ACC112 (cell line): ENCODE measurements around the gene PCDHA4.
"Not testable (repeated sequence)": the region's sequence is repeated elsewhere in the genome, so short reads cannot be mapped to it uniquely, and the experiment has no call there.

ENCODE experiments used
- H2AFZ ChIP-seq: fragments of 200-600 bp; sonication (generic); one replicate; pipeline ENCODE4 v1.6.0; 2017; ENCODE audit warnings: antibody characterized with exemption, low read length; ENCODE audit not compliant: unreplicated experiment
- H3K27ac ChIP-seq: fragments of 200-600 bp; sonication (generic); 2 replicates; pipeline ENCODE4 v1.5.1; 2014; ENCODE audit warnings: low read depth, mild to moderate bottlenecking, antibody characterized with exemption, low read length, moderate library complexity
- H3K27me3 ChIP-seq: fragments of 200-600 bp; sonication (generic); 2 replicates; pipeline ENCODE4 v1.6.1; 2014; ENCODE audit warnings: mild to moderate bottlenecking, antibody characterized with exemption, low read length, moderate library complexity, mixed read lengths; ENCODE audit not compliant: insufficient read depth
- H3K36me3 ChIP-seq: fragments of 200-600 bp; sonication (generic); 2 replicates; pipeline ENCODE4 v1.6.1; 2016; ENCODE audit warnings: mild to moderate bottlenecking, antibody characterized with exemption, low read length, moderate library complexity, mixed read lengths; ENCODE audit not compliant: insufficient read depth
- H3K4me1 ChIP-seq: fragments of 200-600 bp; sonication (generic); one replicate; pipeline ENCODE4 v1.6.1; 2016; ENCODE audit warnings: low read length, mixed read lengths; ENCODE audit not compliant: insufficient read depth, unreplicated experiment, control insufficient read depth
- H3K4me3 ChIP-seq: fragments of 200-600 bp; sonication (generic); 2 replicates; pipeline ENCODE4 v1.5.1; 2014; ENCODE audit warnings: mild to moderate bottlenecking, low read depth, low read length
- H3K79me2 ChIP-seq: fragments of 200-600 bp; sonication (generic); one replicate; pipeline ENCODE4 v1.6.0; 2016; ENCODE audit warnings: low read length; ENCODE audit not compliant: control insufficient read depth, unreplicated experiment, insufficient read depth

Gene PCDHA4

DNA sequence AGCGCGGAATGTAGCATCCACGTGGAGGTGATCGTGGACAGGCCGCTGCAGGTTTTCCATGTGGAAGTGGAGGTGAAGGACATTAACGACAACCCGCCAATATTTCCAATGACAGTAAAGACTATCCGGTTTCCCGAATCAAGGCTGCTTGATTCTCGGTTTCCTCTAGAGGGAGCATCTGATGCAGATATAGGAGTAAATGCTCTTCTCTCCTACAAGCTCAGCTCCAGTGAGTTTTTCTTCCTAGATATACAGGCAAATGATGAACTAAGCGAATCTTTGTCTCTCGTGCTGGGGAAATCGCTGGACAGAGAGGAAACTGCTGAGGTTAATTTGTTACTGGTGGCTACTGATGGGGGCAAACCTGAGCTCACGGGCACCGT is 11.6 kb upstream of the PCDHA4 start:
- Histone ChIP-seq H3K27ac (no peak overlapping the region), H3K4me3 (no peak overlapping the region), H3K4me1 (no peaks in the 10 kb centered on the region), H3K79me2 (no peaks in the 10 kb centered on the region), H3K36me3 (no peaks in the 10 kb centered on the region), H3K27me3 (peaks cover 10% of the 10 kb centered on the region; the same call in 1 of the 2 replicates), H2AFZ (no peak overlapping the region)

DNA sequence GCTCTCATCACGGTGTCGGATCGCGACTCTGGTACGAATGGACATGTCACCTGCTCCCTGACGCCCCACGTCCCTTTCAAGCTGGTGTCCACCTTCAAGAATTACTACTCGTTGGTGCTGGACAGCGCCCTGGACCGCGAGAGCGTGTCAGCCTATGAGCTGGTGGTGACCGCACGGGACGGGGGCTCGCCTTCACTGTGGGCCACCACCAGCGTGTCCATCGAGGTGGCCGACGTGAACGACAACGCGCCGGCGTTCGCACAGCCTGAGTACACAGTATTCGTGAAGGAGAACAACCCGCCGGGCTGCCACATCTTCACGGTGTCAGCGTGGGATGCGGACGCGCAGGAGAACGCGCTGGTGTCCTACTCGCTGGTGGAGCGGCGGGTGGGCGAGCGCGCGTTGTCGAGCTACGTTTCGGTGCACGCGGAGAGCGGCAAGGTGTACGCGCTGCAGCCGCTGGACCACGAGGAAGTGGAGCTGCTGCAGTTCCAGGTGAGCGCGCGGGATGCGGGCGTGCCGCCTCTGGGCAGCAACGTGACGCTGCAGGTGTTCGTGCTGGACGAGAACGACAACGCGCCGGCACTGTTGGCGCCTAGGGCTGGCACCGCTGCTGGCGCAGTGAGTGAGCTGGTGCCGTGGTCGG is 10.7 kb upstream of the PCDHA4 start:
- not testable (repeated sequence) for H3K79me2 ChIP-seq

GRCh38 chr5:140796718-140797095 is 10.2 kb upstream of the PCDHA4 start:
- no peaks in the 10 kb centered on the region for H3K36me3 ChIP-seq

More for the DNA sequence above, 10.7 kb upstream of the PCDHA4 start:
- H3K27ac ChIP-seq, H3K4me1 ChIP-seq, H3K27me3 ChIP-seq, H3K36me3 ChIP-seq, H2AFZ ChIP-seq, H3K4me3 ChIP-seq: not testable (repeated sequence)

DNA sequence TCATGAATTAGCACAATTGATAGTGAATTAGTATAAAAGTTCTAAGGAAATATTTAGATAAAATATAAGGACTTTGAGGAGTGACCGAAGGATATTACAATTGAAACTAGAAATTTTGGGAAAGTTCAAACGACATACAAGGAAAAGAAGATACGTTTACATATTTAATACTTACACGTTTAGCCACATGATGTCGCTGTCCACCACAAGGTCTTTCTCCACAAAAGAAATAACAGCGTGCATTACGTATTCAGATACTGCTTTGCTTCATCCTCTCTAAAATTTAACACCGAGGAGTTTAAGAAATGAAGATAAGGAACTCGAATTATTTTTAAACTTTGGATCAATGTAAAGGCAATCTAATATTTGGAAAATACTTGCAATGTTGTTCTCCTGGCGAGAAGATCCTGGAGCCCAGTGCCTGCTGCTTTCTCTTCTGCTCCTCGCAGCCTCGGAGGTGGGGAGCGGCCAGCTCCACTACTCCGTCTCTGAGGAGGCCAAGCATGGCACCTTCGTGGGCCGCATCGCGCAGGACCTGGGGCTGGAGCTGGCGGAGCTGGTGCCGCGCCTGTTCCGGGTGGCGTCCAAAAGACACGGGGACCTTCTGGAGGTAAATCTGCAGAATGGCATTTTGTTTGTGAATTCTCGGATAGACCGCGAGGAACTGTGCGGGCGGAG is 5.9 kb upstream of the PCDHA4 start, which contains the start of gene PCDHA3:
PCDHA3 (plus strand) TSS at position 242 of the 678 bp plus-strand sequence.
- Histone ChIP-seq H3K4me3 (peak within 1 kb of the TSS; percentile 56), H3K27me3 (peaks cover 3% of the 10 kb centered on the region; the same call in 1 of the 2 replicates), H3K36me3 (no peaks in the 10 kb centered on the region), H3K27ac (no peak within 1 kb of the TSS), H3K79me2 (no peaks in the 10 kb centered on the region), H3K4me1 (no peaks in the 10 kb centered on the region), H2AFZ (no peak within 1 kb of the TSS)

More at GRCh38 chr5:140796718-140797095, 10.2 kb upstream of the PCDHA4 start:
- Histone ChIP-seq H3K4me1 (no peaks in the 10 kb centered on the region), H2AFZ (no peak overlapping the region), H3K27me3 (peaks cover 10% of the 10 kb centered on the region; the same call in 1 of the 2 replicates), H3K27ac (no peak overlapping the region), H3K79me2 (no peaks in the 10 kb centered on the region), H3K4me3 (no peak overlapping the region)

DNA sequence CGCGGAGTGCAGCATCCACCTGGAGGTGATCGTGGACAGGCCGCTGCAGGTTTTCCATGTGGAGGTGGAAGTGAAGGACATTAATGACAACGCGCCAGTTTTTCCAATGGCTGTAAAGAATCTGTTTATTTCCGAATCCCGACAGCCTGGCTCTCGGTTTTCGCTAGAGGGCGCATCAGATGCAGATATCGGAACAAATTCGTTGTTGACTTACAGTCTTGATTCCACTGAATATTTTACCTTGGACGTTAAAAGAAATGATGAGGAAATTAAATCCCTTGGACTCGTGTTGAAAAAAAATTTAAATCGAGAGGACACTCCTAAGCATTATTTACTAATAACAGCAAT is 5.4 kb upstream of the PCDHA4 start:
- Histone ChIP-seq H2AFZ (no peak overlapping the region), H3K27me3 (peaks cover 5% of the 10 kb centered on the region; the same call in 1 of the 2 replicates), H3K36me3 (no peaks in the 10 kb centered on the region), H3K27ac (no peak overlapping the region), H3K4me3 (peak overlapping the region; percentile 56; the same call in 1 of the 2 replicates), H3K4me1 (no peaks in the 10 kb centered on the region), H3K79me2 (no peaks in the 10 kb centered on the region)

- not testable (repeated sequence) for H2AFZ ChIP-seq, H3K36me3 ChIP-seq, H3K27me3 ChIP-seq, H3K4me1 ChIP-seq, H3K4me3 ChIP-seq, H3K27ac ChIP-seq, H3K79me2 ChIP-seq
Observed at GRCh38 chr5:140802381-140802780, 4.5 kb upstream of the PCDHA4 start.

GRCh38 chr5:140802781-140803271 is 4.0 kb upstream of the PCDHA4 start:
- Histone ChIP-seq H3K36me3 (no peaks in the 10 kb centered on the region), H3K27ac (no peak overlapping the region), H3K4me1 (no peaks in the 10 kb centered on the region), H3K27me3 (peaks cover 7% of the 10 kb centered on the region; the same call in 1 of the 2 replicates), H3K79me2 (no peaks in the 10 kb centered on the region), H3K4me3 (no peak overlapping the region), H2AFZ (no peak overlapping the region)

- H3K4me3 ChIP-seq, H2AFZ ChIP-seq, H3K27me3 ChIP-seq, H3K27ac ChIP-seq, H3K79me2 ChIP-seq, H3K4me1 ChIP-seq, H3K36me3 ChIP-seq: not testable (repeated sequence)
Observed at GRCh38 chr5:140808241-140808888, 1.5 kb downstream of the PCDHA4 start.

DNA sequence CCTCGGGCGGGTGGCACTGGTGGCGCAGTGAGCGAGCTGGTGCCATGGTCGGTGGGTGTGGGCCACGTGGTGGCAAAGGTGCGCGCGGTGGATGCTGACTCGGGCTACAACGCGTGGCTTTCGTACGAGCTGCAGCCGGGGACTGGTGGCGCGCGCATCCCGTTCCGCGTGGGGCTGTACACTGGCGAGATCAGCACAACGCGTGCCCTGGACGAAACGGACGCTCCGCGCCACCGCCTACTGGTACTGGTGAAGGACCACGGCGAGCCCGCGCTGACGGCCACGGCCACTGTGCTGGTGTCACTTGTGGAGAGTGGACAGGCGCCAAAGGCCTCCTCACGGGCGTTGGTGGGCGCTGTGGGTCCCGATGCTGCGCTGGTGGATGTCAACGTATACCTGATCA is 2.0 kb downstream of the PCDHA4 start:
- Histone ChIP-seq H3K27ac (no peak overlapping the region), H3K27me3 (peaks cover 7% of the 10 kb centered on the region; the same call in 1 of the 2 replicates), H3K79me2 (no peaks in the 10 kb centered on the region), H3K4me3 (no peak overlapping the region), H3K4me1 (no peaks in the 10 kb centered on the region), H2AFZ (no peak overlapping the region), H3K36me3 (no peaks in the 10 kb centered on the region)

- H3K4me1 ChIP-seq = no peaks in the 10 kb centered on the region
- no peaks in the 10 kb centered on the region for H3K36me3 ChIP-seq
- no peak within 1 kb of the TSS for H3K4me3 ChIP-seq
- no peak within 1 kb of the TSS for H2AFZ ChIP-seq
- no peak within 1 kb of the TSS for H3K27ac ChIP-seq
- no peaks in the 10 kb centered on the region for H3K79me2 ChIP-seq
- H3K27me3 ChIP-seq = no peaks in the 10 kb centered on the region; the same call in 1 of the 2 replicates
Observed at GRCh38 chr5:140821375-140822280, 14.8 kb downstream of the PCDHA4 start, which contains the start of gene PCDHA5. Gene PCDHA5, plus strand, starts transcription at chr5:140821613.
